A549 treated with AZD9567 at 1 μM for 4 hours (cell line): Measurements from ENCODE around the gene LMO3. TPM values are rescaled to one million over a fixed set of nuclear protein-coding genes. Genes with fewer than 3 reads are reported as not detected.

Experiments
- total RNA-seq: library from RNA; stranded (reverse); fragments of 200-300 nt; extraction: Qiagen RNA extraction; gene quantifications from 5 replicates; pipeline ENCODE4 v1.2.3, GENCODE V29; 2022; ENCODE audit not compliant: insufficient read depth

LMO3 gene
- total RNA-seq = not detected in 5 replicates

GRCh38 chr12:16606117-16606200 lies at the start of gene LMO3:
Gene LMO3, minus strand, starts transcription at chr12:16606162. Its CDS starts 5,302 bp downstream, at chr12:16600860.

